IMR-90 (cell line): ENCODE results near the gene COL4A1. TPM values are rescaled to one million over a fixed set of nuclear protein-coding genes. Genes with fewer than 3 reads are reported as not detected.

Source experiments
- ATAC-seq: fragments of 200-7000 bp; cut with Tn5 transposase; 2 replicates; pipeline ENCODE4 v1.9.1; 2020; ENCODE audit warnings: low read depth, mild to moderate bottlenecking, moderate library complexity
- BruUV-seq: library from RNA; stranded (reverse); fragments of 400-500 nt; replicated peaks from 2 replicates; lab custom pipeline; 2021; lab: Mats Ljungman, UMichigan
- CTCF ChIA-PET: fragments of 300-600 bp; formaldehyde crosslinking; extraction: SDS; loops from one replicate; lab custom pipeline; 2021; ENCODE audit warnings: antibody characterized with exemption; lab: Yijun Ruan, JAX
- POLR2A ChIA-PET: fragments of 300-600 bp; sonication (Branson Sonifier 250); formaldehyde crosslinking; loops from one replicate; lab custom pipeline; 2022; ENCODE audit warnings: antibody characterized with exemption; ENCODE audit not compliant: unreplicated experiment; lab: Charles Lee
- DNase-seq: peaks from one replicate; pipeline ENCODE4 v3.0.0; 2013
- H2AFZ ChIP-seq: replicated peaks from 2 replicates; pipeline ENCODE3; 2013; ENCODE audit warnings: low read length, mild to moderate bottlenecking; ENCODE audit not compliant: poor library complexity
- H2AK5ac ChIP-seq: 2 replicates; pipeline ENCODE4 v1.6.1; 2013; ENCODE audit warnings: low read depth, low read length, inconsistent platforms
- H2AK9ac ChIP-seq: replicated peaks from 2 replicates; pipeline ENCODE3; 2013; ENCODE audit warnings: mild to moderate bottlenecking, low read depth, low read length, moderate library complexity; ENCODE audit not compliant: poor library complexity
- H2BK120ac ChIP-seq: 2 replicates; pipeline ENCODE4 v1.6.1; 2013; ENCODE audit warnings: low read depth, low read length, inconsistent platforms
- H2BK15ac ChIP-seq: 3 replicates; pipeline ENCODE4 v1.6.1; 2013; ENCODE audit warnings: low read depth, low read length, inconsistent platforms
- H2BK20ac ChIP-seq: 2 replicates; pipeline ENCODE4 v1.6.1; 2013; ENCODE audit warnings: low read depth, mild to moderate bottlenecking, inconsistent platforms, low read length, moderate library complexity
- H2BK5ac ChIP-seq: 2 replicates; pipeline ENCODE4 v1.6.1; 2013; ENCODE audit warnings: mild to moderate bottlenecking, low read depth, low read length, inconsistent platforms; ENCODE audit not compliant: poor library complexity, severe bottlenecking
- H3K14ac ChIP-seq: replicated peaks from 2 replicates; pipeline ENCODE4 v1.6.1; 2013; ENCODE audit warnings: low read depth, low read length, inconsistent platforms
- H3K18ac ChIP-seq: 2 replicates; pipeline ENCODE4 v1.6.1; 2013; ENCODE audit warnings: low read depth, low read length, control low read depth
- H3K23ac ChIP-seq: 2 replicates; pipeline ENCODE4 v1.6.1; 2013; ENCODE audit warnings: low read depth, low read length, inconsistent platforms
- H3K27ac ChIP-seq: 2 replicates; pipeline ENCODE4 v1.5.1; 2013; ENCODE audit warnings: mild to moderate bottlenecking, control low read depth, low read length; ENCODE audit not compliant: insufficient read depth
- H3K27me3 ChIP-seq: 2 replicates; pipeline ENCODE4 v1.6.1; 2013; ENCODE audit warnings: low read length; ENCODE audit not compliant: control insufficient read depth, insufficient read depth
- H3K36me3 ChIP-seq: 2 replicates; pipeline ENCODE4 v1.6.1; 2013; ENCODE audit warnings: low read length, mixed read lengths; ENCODE audit not compliant: control insufficient read depth, insufficient read depth
- H3K4ac ChIP-seq: 2 replicates; pipeline ENCODE4 v1.6.1; 2013; ENCODE audit warnings: low read depth, low read length, inconsistent platforms
- H3K4me1 ChIP-seq: 2 replicates; pipeline ENCODE4 v1.6.1; 2013; ENCODE audit warnings: low read length, mixed read lengths; ENCODE audit not compliant: control insufficient read depth, insufficient read depth
- H3K4me2 ChIP-seq: 2 replicates; pipeline ENCODE4 v1.6.1; 2013; ENCODE audit warnings: low read depth, mild to moderate bottlenecking, control low read depth, low read length, moderate library complexity
- H3K4me3 ChIP-seq: 2 replicates; pipeline ENCODE4 v1.5.1; 2013; ENCODE audit warnings: low read depth, mild to moderate bottlenecking, control low read depth, low read length, moderate library complexity; ENCODE audit not compliant: insufficient read depth
- H3K56ac ChIP-seq: 2 replicates; pipeline ENCODE4 v1.6.1; 2013; ENCODE audit warnings: low read length, inconsistent platforms; ENCODE audit not compliant: insufficient read depth; ENCODE audit errors: extremely low read depth
- H3K79me1 ChIP-seq, 2 experiments: 2 replicates each; pipeline ENCODE4 v1.6.1; 2013; ENCODE audit warnings: low read length in 2 of 2, inconsistent platforms in 1 of 2, low read depth in 1 of 2
- H3K9ac ChIP-seq: 2 replicates; pipeline ENCODE4 v1.6.1; 2013; ENCODE audit warnings: low read depth, low read length, control low read depth
- H3K9me1 ChIP-seq: 2 replicates; pipeline ENCODE4 v1.6.1; 2013; ENCODE audit warnings: low read length, inconsistent platforms; ENCODE audit not compliant: insufficient read depth
- H3K9me3 ChIP-seq: 2 replicates; pipeline ENCODE4 v1.6.1; 2013; ENCODE audit warnings: low read length; ENCODE audit not compliant: control insufficient read depth, insufficient read depth
- H4K20me1 ChIP-seq: 2 replicates; pipeline ENCODE4 v1.6.1; 2013; ENCODE audit warnings: low read length, inconsistent platforms; ENCODE audit not compliant: insufficient read depth
- H4K5ac ChIP-seq: 2 replicates; pipeline ENCODE4 v1.6.1; 2013; ENCODE audit warnings: mild to moderate bottlenecking, low read depth, low read length, control low read depth
- H4K8ac ChIP-seq, 2 experiments: 2 replicates each; pipeline ENCODE4 v1.6.1; 2013; ENCODE audit warnings: low read depth in 2 of 2, low read length in 2 of 2, control low read depth in 1 of 2, inconsistent platforms in 1 of 2
- H4K91ac ChIP-seq: 2 replicates; pipeline ENCODE4 v1.6.1; 2013; ENCODE audit warnings: low read depth, low read length, inconsistent platforms; ENCODE audit not compliant: insufficient read depth
- POLR2A ChIP-seq: IDR thresholded peaks from 2 replicates; pipeline ENCODE4 v1.6.1; 2012; ENCODE audit warnings: mild to moderate bottlenecking, low read depth, low read length
- SMC3 ChIP-seq: fragments of 150-350 bp; IDR thresholded peaks from 2 replicates; pipeline ENCODE4 v1.6.1; 2016; ENCODE audit warnings: low read depth, mild to moderate bottlenecking, antibody characterized with exemption, low read length, moderate library complexity
- WGBS, 2 experiments: methylation state at CpG; one replicate each; pipeline versions ENCODE4 v1.1.5 to v1.1.7; 2013; ENCODE audit warnings: missing lambda C conversion rate in 2 of 2; ENCODE audit not compliant: insufficient read length in 1 of 2; ENCODE audit errors: extremely low coverage in 2 of 2; 5-methylcytosine and 5-hydroxymethylcytosine counted together
- dilution Hi-C: fragments of 300-500 bp; cut with HindIII; formaldehyde crosslinking; loops from one replicate; pipeline ENCODE4 v1.14.3; 2018; ENCODE audit warnings: low sequenced_read_pairs; ENCODE audit not compliant: unreplicated experiment
- in situ Hi-C: fragments of 300-500 bp; cut with MboI; formaldehyde crosslinking; loops from 3 replicates; pipeline ENCODE4 v1.14.3; 2019; ENCODE audit warnings: low sequenced_read_pairs, inconsistent platforms, mixed read lengths
- intact Hi-C: fragments of 100-400 bp; cut with micrococcal nuclease; formaldehyde crosslinking; loops from 2 replicates; pipeline ENCODE4 v1.10.0; 2022
- polyA plus RNA-seq, 3 experiments: library from polyadenylated mRNA; depleted of rRNA; stranded (reverse); fragments of >200 nt; gene quantifications; 2 replicates each; pipeline ENCODE4 v1.2.3, GENCODE V29; 2012; ENCODE audit warnings: low replicate concordance in 1 of 3
- total RNA-seq: library from RNA; depleted of rRNA; stranded (reverse); fragments of >200 nt; gene quantifications from 2 replicates; pipeline ENCODE4 v1.2.3, GENCODE V29; 2012

The COL4A1 gene
- total and polyA plus RNA-seq, 2 of the 4 experiments (the other 2 are of a cell fraction), result 230 to 337 TPM

DNA sequence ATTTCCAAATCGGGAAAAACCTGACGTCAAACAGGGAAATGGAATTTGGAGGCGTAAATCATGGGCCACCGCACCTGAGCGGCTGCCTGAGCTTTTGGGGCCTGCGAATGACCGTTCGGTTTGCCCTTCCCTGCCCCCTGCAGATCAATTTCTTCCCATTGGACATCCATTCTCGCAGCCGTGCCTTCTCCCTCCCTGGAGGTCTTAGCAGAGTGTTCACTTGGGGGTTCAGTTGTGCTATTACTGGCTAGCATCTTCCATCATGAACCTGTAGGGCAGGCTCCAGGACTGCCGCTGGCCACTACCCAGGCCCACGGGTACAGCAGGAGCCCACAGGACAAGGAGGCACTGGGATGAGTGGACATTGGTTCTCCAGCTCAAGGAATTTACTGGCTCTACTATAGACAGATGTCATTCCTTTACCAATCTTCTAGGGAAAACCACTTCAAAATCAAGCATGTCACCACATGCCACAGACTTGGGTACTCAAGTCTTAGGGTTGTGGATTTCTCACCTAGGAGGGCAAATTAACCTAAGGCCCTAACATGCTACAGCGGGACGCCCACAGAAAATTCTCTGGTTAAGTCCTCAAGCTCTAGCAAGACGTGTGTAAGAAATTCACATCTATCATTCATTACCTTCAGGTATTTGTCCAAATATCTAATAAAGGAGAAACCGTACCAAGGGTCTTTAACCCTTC lies 75.5 kb downstream of the COL4A1 start:
- ATAC-seq, result no peak
- no TSS peak for BruUV-seq
- Histone ChIP-seq H2AFZ (no peak overlapping the region), H3K18ac (no peak overlapping the region), H3K56ac (no peak overlapping the region), H4K20me1 (peaks cover 64% of the 10 kb centered on the region), H3K4me3 (no peak overlapping the region), H2BK5ac (no peak overlapping the region), H3K27me3 (no peaks in the 10 kb centered on the region), H3K23ac (peak overlapping the region; percentile 49; the same call in 1 of the 2 replicates), H3K36me3 (peaks cover 22% of the 10 kb centered on the region), H3K79me1 (peaks cover 37 to 85% of the 10 kb centered on the region in 2 experiments), H2BK120ac (no peak overlapping the region), H4K5ac (no peak overlapping the region), H3K9ac (no peak overlapping the region), H2BK20ac (no peak overlapping the region), H4K8ac (no peak overlapping the region), H3K9me1 (peaks cover 31% of the 10 kb centered on the region), H2AK9ac (no peak overlapping the region), H3K4ac (no peak overlapping the region; the same call in 1 of the 2 replicates), H3K9me3 (no peaks in the 10 kb centered on the region), H3K27ac (no peak overlapping the region), H3K4me2 (no peak overlapping the region), H2AK5ac (peak overlapping the region; percentile 61; the same call in 1 of the 2 replicates), H3K4me1 (peaks cover 29% of the 10 kb centered on the region), H4K91ac (peak overlapping the region; percentile 18; the same call in 1 of the 2 replicates), H2BK15ac (no peak overlapping the region), H3K14ac (0 out of 2 replicates have a peak overlapping the region, but pooled peaks have one; percentile 8)
- intact Hi-C loops, result no loop called here
- ChIA-PET POLR2A (no interaction called here), CTCF (no interaction called here)
- in situ Hi-C loops, result no loop called here
- no peak for DNase-seq
- 0 out of 2 replicates have a peak, but pooled peaks have one; percentile 6 for TF ChIP-seq POLR2A
- no peak for TF ChIP-seq SMC3
- dilution Hi-C loops, result no loop called here
- 80% methylated on average over 2 of the region's 16 CpGs; no CpG with 5 or more reads in 1 of the 2 experiments for WGBS, 2 experiments
